ENCODE data around the gene FGF14. TPM values are rescaled to one million over a fixed set of nuclear protein-coding genes. Genes with fewer than 3 reads are reported as not detected.
A peak's percentile ranks its signal among the peaks of the same experiment; 100 is the strongest.

The FGF14 gene
- total RNA-seq, 1 experiment from 2014 or later: not detected

- Histone ChIP-seq H3K4me2 (ENCODE audit: low read length) (no peak overlapping the region), H3K36me3 (ENCODE audit: low read depth, low read length) (no peaks in the 10 kb centered on the region), H3K9me3 (ENCODE audit: low read length) (no peaks in the 10 kb centered on the region), H3K79me2 (ENCODE audit: low read length) (no peaks in the 10 kb centered on the region), H3K4me1 (ENCODE audit: insufficient read depth, low read length) (peaks cover 10% of the 10 kb centered on the region), H2AFZ (ENCODE audit: low read length) (no peak overlapping the region), H3F3A (ENCODE audit: low read length, unreplicated experiment) (no peaks in the 10 kb centered on the region), H3K4me3 (ENCODE audit: low read length) (no peak overlapping the region), H3K27me3 (ENCODE audit: low read length) (no peaks in the 10 kb centered on the region), H3K9me2 (replicated peaks; ENCODE audit: low read length) (no peaks in the 10 kb centered on the region), H3K27ac (ENCODE audit: low read length) (no peak overlapping the region), H4K20me1 (ENCODE audit: low read length) (no peaks in the 10 kb centered on the region), H3K9ac (ENCODE audit: low read length) (no peak overlapping the region)
- peak; percentile 84 for ATAC-seq
- BruUV-seq (replicated peaks): no TSS peak
- intact Hi-C loops (cut with micrococcal nuclease): loop anchor here (1.0 to 5.0 kb wide), 6 partner anchors 110 to 612 kb away; partner anchors contain the start of gene ITGBL1
- peak; percentile 70 for DNase-seq
- ChIA-PET POLR2A (ENCODE audit: unreplicated experiment) (no interaction called here), CTCF (interaction anchor here (0.5 kb wide), 1 partner anchor 603 kb away, joined by 3 read pairs; no protein-coding TSS in a partner anchor)
- TF ChIP-seq EZH2 (IDR thresholded peaks at IDR 0.05; ENCODE audit: low read length, unreplicated experiment) (no peak), EZH2phosphoT487 (IDR thresholded peaks at IDR 0.05; ENCODE audit: borderline replicate concordance, low read length) (no peak), CTCF (conservative IDR thresholded peaks at IDR 0.05; ENCODE audit: low read depth, low read length) (peak; percentile 68)
Measured at GRCh38 chr13:101757446-101758039, 644.3 kb downstream of the FGF14 start.

GRCh38 chr13:101755228-101755887, 646.5 kb downstream of the FGF14 start:
- TF ChIP-seq EZH2 (IDR thresholded peaks at IDR 0.05; ENCODE audit: low read length, unreplicated experiment): no peak
- no peak for TF ChIP-seq EZH2phosphoT487 (IDR thresholded peaks at IDR 0.05; ENCODE audit: borderline replicate concordance, low read length)
- no peak for TF ChIP-seq CTCF (conservative IDR thresholded peaks at IDR 0.05; ENCODE audit: low read depth, low read length)
- H3K79me2 ChIP-seq (ENCODE audit: low read length): no peaks in the 10 kb centered on the region
- no peak overlapping the region for H2AFZ ChIP-seq (ENCODE audit: low read length)
- no peaks in the 10 kb centered on the region for H3K9me3 ChIP-seq (ENCODE audit: low read length)
- ChIA-PET POLR2A (ENCODE audit: unreplicated experiment) (no interaction called here), CTCF (interaction anchor here (0.6 kb wide), 1 partner anchor 290 kb away, joined by 3 read pairs; no protein-coding TSS in a partner anchor)
- H3K4me1 ChIP-seq (ENCODE audit: insufficient read depth, low read length): peaks cover 26% of the 10 kb centered on the region
- no peak overlapping the region for H3K9ac ChIP-seq (ENCODE audit: low read length)
- no TSS peak for BruUV-seq (replicated peaks)
- ATAC-seq (no peak), DNase-seq (no peak)
- no peaks in the 10 kb centered on the region for H3F3A ChIP-seq (ENCODE audit: low read length, unreplicated experiment)
- no peaks in the 10 kb centered on the region for H3K27me3 ChIP-seq (ENCODE audit: low read length)
- no peaks in the 10 kb centered on the region for H3K9me2 ChIP-seq (replicated peaks; ENCODE audit: low read length)
- intact Hi-C loops (cut with micrococcal nuclease): loop anchor here (5.0 kb wide), 4 partner anchors 108 to 303 kb away; partner anchors contain the start of gene ITGBL1
- no peaks in the 10 kb centered on the region for H4K20me1 ChIP-seq (ENCODE audit: low read length)
- H3K4me3 ChIP-seq (ENCODE audit: low read length): no peak overlapping the region; the same call in 1 of the 2 replicates
- no peak overlapping the region for H3K27ac ChIP-seq (ENCODE audit: low read length)
- peak overlapping the region; percentile 29 for H3K4me2 ChIP-seq (ENCODE audit: low read length)
- H3K36me3 ChIP-seq (ENCODE audit: low read depth, low read length): no peaks in the 10 kb centered on the region

DNA sequence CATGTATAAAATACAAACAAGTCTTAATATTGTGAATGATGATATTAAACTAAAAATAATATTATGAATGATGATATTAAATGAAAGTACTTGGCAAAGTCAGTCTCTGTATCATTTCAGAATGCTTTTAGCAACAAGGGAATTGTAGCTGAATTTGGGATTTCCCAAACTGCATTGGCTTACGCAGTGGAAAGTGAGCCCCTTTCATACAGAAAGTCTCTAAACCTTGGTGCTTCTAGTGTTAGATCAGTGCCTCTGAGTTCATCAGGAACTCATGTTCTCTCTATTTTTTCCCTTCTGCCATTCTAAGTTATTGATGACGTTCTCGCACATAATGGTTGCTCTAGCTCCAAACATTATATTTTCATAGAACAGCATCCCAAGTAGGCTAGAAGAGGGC, 649.4 kb downstream of the FGF14 start:
- no peaks in the 10 kb centered on the region for H3K9me2 ChIP-seq (replicated peaks; ENCODE audit: low read length)

More for the DNA sequence above, 649.4 kb downstream of the FGF14 start:
- intact Hi-C loops (cut with micrococcal nuclease): no loop called here
- H3K27ac ChIP-seq (ENCODE audit: low read length): no peak overlapping the region
- H4K20me1 ChIP-seq (ENCODE audit: low read length): no peaks in the 10 kb centered on the region
- H3K4me1 ChIP-seq (ENCODE audit: insufficient read depth, low read length): peaks cover 16% of the 10 kb centered on the region
- H3K79me2 ChIP-seq (ENCODE audit: low read length): no peaks in the 10 kb centered on the region
- H3K9ac ChIP-seq (ENCODE audit: low read length): no peak overlapping the region
- H3F3A ChIP-seq (ENCODE audit: low read length, unreplicated experiment): no peaks in the 10 kb centered on the region
- DNase-seq (no peak), ATAC-seq (no peak)
- CTCF ChIA-PET: no interaction called here
- no peak for TF ChIP-seq CTCF (conservative IDR thresholded peaks at IDR 0.05; ENCODE audit: low read depth, low read length)
- no peak for TF ChIP-seq EZH2phosphoT487 (IDR thresholded peaks at IDR 0.05; ENCODE audit: borderline replicate concordance, low read length)
- TF ChIP-seq EZH2 (IDR thresholded peaks at IDR 0.05; ENCODE audit: low read length, unreplicated experiment): no peak
- H3K9me3 ChIP-seq (ENCODE audit: low read length): no peaks in the 10 kb centered on the region
- POLR2A ChIA-PET (ENCODE audit: unreplicated experiment): no interaction called here
- no peaks in the 10 kb centered on the region for H3K27me3 ChIP-seq (ENCODE audit: low read length)
- H3K36me3 ChIP-seq (ENCODE audit: low read depth, low read length): no peaks in the 10 kb centered on the region
- no peak overlapping the region for H3K4me2 ChIP-seq (ENCODE audit: low read length)
- BruUV-seq (replicated peaks): no TSS peak
- no peak overlapping the region for H3K4me3 ChIP-seq (ENCODE audit: low read length)
- no peak overlapping the region for H2AFZ ChIP-seq (ENCODE audit: low read length)

Data from PC-3 (cell line).